Endothelial cell of umbilical vein (primary cell): ENCODE measurements around the gene ATPAF1. TPM values are rescaled to one million over a fixed set of nuclear protein-coding genes. Genes with fewer than 3 reads are reported as not detected.

Source experiments
- BruUV-seq: library from RNA; stranded (reverse); fragments of 400-500 nt; replicated peaks from 2 replicates; lab custom pipeline; 2021; lab: Mats Ljungman, UMichigan
- CTCF ChIA-PET: fragments of 300-600, 350-600 bp; sonication (Branson Sonifier 250); formaldehyde crosslinking; loops from one replicate; lab custom pipeline; 2021; ENCODE audit warnings: antibody characterized with exemption, inconsistent platforms; lab: Charles Lee
- POLR2A ChIA-PET: fragments of 300-600, 350-600 bp; sonication (Branson Sonifier 250); formaldehyde crosslinking; loops from one replicate; lab custom pipeline; 2021; ENCODE audit warnings: antibody characterized with exemption, inconsistent platforms; lab: Charles Lee
- DNase-seq: peaks from one replicate; pipeline ENCODE4 v3.0.0-alpha.2; 2011; ENCODE audit warnings: low read depth, low spot score
- FAIRE-seq: peaks from 2 replicates; lab custom pipeline; 2011; peaks lifted over from hg19 to GRCh38; lab: Jason Lieb, UNC
- H2AFZ ChIP-seq: 2 replicates; pipeline ENCODE4 v1.6.0; 2012; ENCODE audit warnings: low read depth, low read length, control low read depth, inconsistent platforms
- H3K27ac ChIP-seq: 2 replicates; pipeline ENCODE4 v1.5.1; 2011; ENCODE audit warnings: low read depth, mild to moderate bottlenecking, control low read depth, low read length, moderate library complexity; ENCODE audit not compliant: insufficient read depth
- H3K27me3 ChIP-seq, 2 experiments: 2 replicates each; pipeline versions ENCODE4 v1.6.0 to v1.6.1; 2011; ENCODE audit warnings: low read length in 2 of 2, mixed read lengths in 1 of 2; ENCODE audit not compliant: control insufficient read depth in 2 of 2, insufficient read depth in 2 of 2
- H3K36me3 ChIP-seq, 2 experiments: 2 replicates in 1 of 2; 3 replicates in 1 of 2; pipeline ENCODE4 v1.5.1; 2011; ENCODE audit warnings: low read length in 2 of 2, mild to moderate bottlenecking in 1 of 2, moderate library complexity in 1 of 2; ENCODE audit not compliant: control insufficient read depth in 2 of 2, insufficient read depth in 2 of 2; ENCODE audit errors: extremely low read depth in 1 of 2
- H3K4me1 ChIP-seq: 3 replicates; pipeline ENCODE4 v1.5.1; 2011; ENCODE audit warnings: mild to moderate bottlenecking, low read length; ENCODE audit not compliant: control insufficient read depth, insufficient read depth; ENCODE audit errors: extremely low read depth
- H3K4me2 ChIP-seq: 2 replicates; pipeline ENCODE4 v1.6.1; 2011; ENCODE audit warnings: low read length, control low read depth, mixed read lengths; ENCODE audit not compliant: insufficient read depth
- H3K4me3 ChIP-seq, 3 experiments: fragments of 200-600 bp in 1 of 3; sonication (generic), shearing (Covaris generic) in 1 of 3; replicated peaks in 1 of 3; 2 replicates each; pipeline ENCODE4 v1.5.1; 2011 to 2016; ENCODE audit warnings: control low read depth in 3 of 3, low read length in 3 of 3, mild to moderate bottlenecking in 2 of 3, inconsistent platforms in 1 of 3, low read depth in 1 of 3, moderate library complexity in 1 of 3; ENCODE audit not compliant: insufficient read depth in 1 of 3
- H3K79me2 ChIP-seq: 2 replicates; pipeline ENCODE4 v1.6.0; 2012; ENCODE audit warnings: low read length, inconsistent platforms; ENCODE audit not compliant: control insufficient read depth, insufficient read depth
- H3K9ac ChIP-seq: replicated peaks from 2 replicates; pipeline ENCODE3; 2011; ENCODE audit warnings: low read length, control low read depth; ENCODE audit not compliant: insufficient read depth; ENCODE audit errors: extremely low read depth
- H3K9me1 ChIP-seq: replicated peaks from 3 replicates; pipeline ENCODE4 v1.6.0; 2011; ENCODE audit warnings: mild to moderate bottlenecking, low read length; ENCODE audit not compliant: control insufficient read depth, insufficient read depth; ENCODE audit errors: extremely low read depth
- H3K9me3 ChIP-seq: replicated peaks from 2 replicates; pipeline ENCODE4 v1.5.1; 2012; ENCODE audit warnings: low read length, inconsistent platforms; ENCODE audit not compliant: control insufficient read depth, insufficient read depth
- H4K20me1 ChIP-seq: replicated peaks from 2 replicates; pipeline ENCODE3; 2011; ENCODE audit warnings: mild to moderate bottlenecking, low read length; ENCODE audit not compliant: control insufficient read depth, insufficient read depth; ENCODE audit errors: extremely low read depth
- EZH2 ChIP-seq: IDR thresholded peaks from 2 replicates; pipeline ENCODE4 v1.6.1; 2012; ENCODE audit warnings: borderline replicate concordance, low read depth, mild to moderate bottlenecking, moderate library complexity, low read length, inconsistent platforms; ENCODE audit not compliant: severe bottlenecking
- FOS ChIP-seq: IDR thresholded peaks from 2 replicates; pipeline ENCODE4 v1.6.1; 2011; ENCODE audit warnings: mild to moderate bottlenecking, low read length, moderate library complexity, borderline replicate concordance; ENCODE audit not compliant: insufficient read depth
- GATA2 ChIP-seq: IDR thresholded peaks from 2 replicates; pipeline ENCODE4 v1.7.0; 2011; ENCODE audit warnings: low read depth, mild to moderate bottlenecking, moderate library complexity, mixed read lengths, low read length; ENCODE audit not compliant: insufficient read length, insufficient read depth
- JUN ChIP-seq: IDR thresholded peaks from 2 replicates; pipeline ENCODE4 v1.6.1; 2011; ENCODE audit warnings: borderline replicate concordance, low read depth; ENCODE audit not compliant: insufficient read length, insufficient read depth
- MYC ChIP-seq: IDR thresholded peaks from one replicate; pipeline ENCODE4 v1.6.1; 2011; ENCODE audit warnings: mild to moderate bottlenecking, low read depth, low read length
- POLR2A ChIP-seq: IDR thresholded peaks from 2 replicates; pipeline ENCODE4 v1.6.1; 2012; ENCODE audit warnings: low read depth, mild to moderate bottlenecking, control low read depth, low read length
- POLR2AphosphoS5 ChIP-seq: IDR thresholded peaks from 2 replicates; pipeline ENCODE4 v1.6.1; 2012; ENCODE audit warnings: low read depth, mild to moderate bottlenecking, control low read depth, low read length, moderate library complexity; ENCODE audit not compliant: insufficient read depth
- dilution Hi-C: fragments of 300-500 bp; cut with MboI; formaldehyde crosslinking; loops from one replicate; pipeline ENCODE4 v1.15.0; 2019; ENCODE audit warnings: low sequenced_read_pairs; ENCODE audit not compliant: extremely low pct_ligation_motif_present
- intact Hi-C: fragments of 100-400 bp; cut with micrococcal nuclease; formaldehyde crosslinking; loops from one replicate; pipeline ENCODE4 v1.10.0; 2022
- polyA plus RNA-seq, 4 experiments: library from polyadenylated mRNA; depleted of rRNA in 3 of 4; stranded (reverse) in 3 of 4; unstranded in 1 of 4; fragments of >200 nt; gene quantifications; 2 replicates each; pipeline versions ENCODE4 v1.2.1 to v1.2.3, GENCODE V29; 2011 to 2012; ENCODE audit warnings: missing spikeins in 1 of 4
- total RNA-seq: library from RNA; stranded (reverse); gene quantifications from 2 replicates; pipeline ENCODE4 v1.2.3, GENCODE V29; 2021
- TF ChIP-seq, protein P1 (sequence below), 2 donors: IDR thresholded peaks; 1 replicate in 1 of 2; 2 replicates in 1 of 2; pipeline ENCODE4 v1.5.1; 2011; ENCODE audit warnings: low read length in 2 of 2, mild to moderate bottlenecking in 2 of 2, moderate library complexity in 2 of 2, control low read depth in 1 of 2, inconsistent platforms in 1 of 2, low read depth in 1 of 2; ENCODE audit not compliant: insufficient read depth in 1 of 2; ENCODE audit errors: extremely low read depth in 1 of 2
- TF ChIP-seq, protein P2 (sequence below): IDR thresholded peaks from 2 replicates; pipeline ENCODE4 v1.6.1; 2011; ENCODE audit not compliant: insufficient read depth, insufficient read length

The ATPAF1 gene
- total and polyA plus RNA-seq, 2 donors (not counting 3 experiments of a cell fraction or from before 2014, with no cell fraction given): 28.3 to 29.6 TPM

DNA sequence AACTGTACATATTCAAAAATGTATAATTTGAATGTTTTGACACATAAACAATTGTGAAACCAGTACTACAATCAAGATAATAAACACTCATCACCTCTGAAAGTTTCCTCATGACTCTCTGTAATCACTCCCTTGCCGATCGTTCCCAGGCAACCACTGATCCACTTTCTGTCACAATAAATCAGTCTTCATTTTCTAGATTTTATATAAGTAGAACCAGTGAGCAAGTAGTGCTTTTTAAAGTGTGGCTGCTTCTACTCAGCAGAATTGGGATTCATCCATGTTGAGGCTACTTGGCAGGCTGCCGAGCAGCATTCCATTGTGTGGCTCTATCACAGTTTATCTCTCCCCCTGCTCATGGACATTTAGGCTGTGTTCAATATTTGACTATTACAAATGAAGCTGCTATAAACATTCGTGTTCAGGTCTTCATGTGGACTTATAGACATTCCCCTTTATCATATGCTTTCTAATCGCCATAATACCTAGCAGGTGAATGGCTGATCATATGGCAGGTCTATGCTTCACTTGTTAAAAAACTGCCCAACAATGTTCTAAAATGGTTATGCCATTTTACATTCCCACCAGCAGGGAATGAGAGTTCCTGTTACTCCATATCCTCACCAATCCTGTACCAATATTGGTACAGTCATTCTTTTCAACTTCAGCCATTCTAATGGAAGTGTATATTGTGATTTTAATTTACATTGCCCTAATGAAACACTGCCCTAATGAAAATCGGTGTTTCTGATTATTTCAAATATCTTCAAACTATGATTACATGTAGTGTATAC lies 24.0 kb upstream of the ATPAF1 start:
- TF ChIP-seq MYC (no peak), EZH2 (no peak), GATA2 (no peak), POLR2A (no peak), POLR2AphosphoS5 (no peak), JUN (no peak), FOS (no peak)
- TF ChIP-seq, protein P1, sequence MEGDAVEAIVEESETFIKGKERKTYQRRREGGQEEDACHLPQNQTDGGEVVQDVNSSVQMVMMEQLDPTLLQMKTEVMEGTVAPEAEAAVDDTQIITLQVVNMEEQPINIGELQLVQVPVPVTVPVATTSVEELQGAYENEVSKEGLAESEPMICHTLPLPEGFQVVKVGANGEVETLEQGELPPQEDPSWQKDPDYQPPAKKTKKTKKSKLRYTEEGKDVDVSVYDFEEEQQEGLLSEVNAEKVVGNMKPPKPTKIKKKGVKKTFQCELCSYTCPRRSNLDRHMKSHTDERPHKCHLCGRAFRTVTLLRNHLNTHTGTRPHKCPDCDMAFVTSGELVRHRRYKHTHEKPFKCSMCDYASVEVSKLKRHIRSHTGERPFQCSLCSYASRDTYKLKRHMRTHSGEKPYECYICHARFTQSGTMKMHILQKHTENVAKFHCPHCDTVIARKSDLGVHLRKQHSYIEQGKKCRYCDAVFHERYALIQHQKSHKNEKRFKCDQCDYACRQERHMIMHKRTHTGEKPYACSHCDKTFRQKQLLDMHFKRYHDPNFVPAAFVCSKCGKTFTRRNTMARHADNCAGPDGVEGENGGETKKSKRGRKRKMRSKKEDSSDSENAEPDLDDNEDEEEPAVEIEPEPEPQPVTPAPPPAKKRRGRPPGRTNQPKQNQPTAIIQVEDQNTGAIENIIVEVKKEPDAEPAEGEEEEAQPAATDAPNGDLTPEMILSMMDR (IDR thresholded peaks at IDR 0.05; ENCODE audit: extremely low read depth in 1 of 2, insufficient read depth in 1 of 2, low read depth in 1 of 2, low read length in 2 of 2): no peak
- TF ChIP-seq, protein P2, sequence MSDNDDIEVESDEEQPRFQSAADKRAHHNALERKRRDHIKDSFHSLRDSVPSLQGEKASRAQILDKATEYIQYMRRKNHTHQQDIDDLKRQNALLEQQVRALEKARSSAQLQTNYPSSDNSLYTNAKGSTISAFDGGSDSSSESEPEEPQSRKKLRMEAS: no peak
- FAIRE-seq (no peak), DNase-seq (no peak)
- Histone ChIP-seq H3K4me3 (no peak overlapping the region), H3K4me2 (no peak overlapping the region), H3K9me3 (no peaks in the 10 kb centered on the region), H3K79me2 (no peaks in the 10 kb centered on the region), H2AFZ (no peak overlapping the region), H3K9me1 (no peaks in the 10 kb centered on the region), H3K4me1 (peaks cover 25% of the 10 kb centered on the region), H3K27me3 (no peaks in the 10 kb centered on the region), H3K36me3 (peaks cover 14 to 25% of the 10 kb centered on the region in 2 experiments), H3K27ac (no peak overlapping the region), H4K20me1 (peaks cover 14% of the 10 kb centered on the region), H3K9ac (no peak overlapping the region)
- intact Hi-C loops (no loop called here), dilution Hi-C loops (no loop called here)
- POLR2A ChIA-PET: no interaction called here
- BruUV-seq: no TSS peak
- CTCF ChIA-PET: no interaction called here
